GM18868 (cell line): ENCODE results near the gene CDC37.

Experiments
- ATAC-seq: cut with Tn5 transposase; IDR thresholded peaks from one replicate; pipeline ENCODE4 v1.9.1; 2021; ENCODE audit warnings: mild to moderate bottlenecking, moderate library complexity; ENCODE audit not compliant: unreplicated experiment

Gene CDC37

GRCh38 chr19:10362259-10362658 lies 41.1 kb downstream of the CDC37 start:
- ATAC-seq = no peak

GRCh38 chr19:10361569-10362011 lies 41.8 kb downstream of the CDC37 start:
- no peak for ATAC-seq

GRCh38 chr19:10356431-10356830 lies 46.9 kb downstream of the CDC37 start:
- ATAC-seq = no peak

- no peak for ATAC-seq
Observed at GRCh38 chr19:10353793-10354391, 49.5 kb downstream of the CDC37 start.

- no peak for ATAC-seq
Observed at GRCh38 chr19:10352764-10353671, 50.3 kb downstream of the CDC37 start.

- no peak for ATAC-seq
Observed at GRCh38 chr19:10346509-10346908, 56.8 kb downstream of the CDC37 start.

- ATAC-seq = no peak
Observed at GRCh38 chr19:10344780-10345179, 58.6 kb downstream of the CDC37 start.

- no peak for ATAC-seq
Observed at GRCh38 chr19:10343495-10343894, 59.8 kb downstream of the CDC37 start.
